H9 (cell line): ENCODE measurements around the gene NXPH4. TPM values are rescaled to one million over a fixed set of nuclear protein-coding genes. Genes with fewer than 3 reads are reported as not detected.

ENCODE experiments used
- DNase-seq: peaks from one replicate; pipeline ENCODE4 v3.0.0-alpha.2; 2017
- H2AFZ ChIP-seq: one replicate; pipeline ENCODE4 v1.6.1; 2013; ENCODE audit warnings: mild to moderate bottlenecking, low read length, control low read depth, moderate library complexity
- H2AK5ac ChIP-seq: 2 replicates; pipeline ENCODE4 v1.6.1; 2013; ENCODE audit warnings: low read length, control low read depth, mixed read lengths; ENCODE audit not compliant: insufficient read length
- H2BK120ac ChIP-seq: one replicate; pipeline ENCODE4 v1.6.1; 2013; ENCODE audit warnings: low read depth, mild to moderate bottlenecking, low read length, control low read depth, inconsistent platforms; ENCODE audit not compliant: poor library complexity, severe bottlenecking
- H2BK12ac ChIP-seq: 2 replicates; pipeline ENCODE4 v1.6.1; 2013; ENCODE audit warnings: low read length, control low read depth, mixed read lengths, low read depth; ENCODE audit not compliant: insufficient read length
- H2BK15ac ChIP-seq: 2 replicates; pipeline ENCODE4 v1.6.1; 2013; ENCODE audit warnings: low read depth, low read length, control low read depth
- H2BK20ac ChIP-seq: one replicate; pipeline ENCODE4 v1.6.1; 2013; ENCODE audit warnings: low read depth, mild to moderate bottlenecking, low read length, control low read depth, inconsistent platforms; ENCODE audit not compliant: poor library complexity, severe bottlenecking
- H2BK5ac ChIP-seq: 2 replicates; pipeline ENCODE4 v1.6.1; 2013; ENCODE audit warnings: low read length, control low read depth, mixed read lengths; ENCODE audit not compliant: insufficient read length
- H3K14ac ChIP-seq: 2 replicates; pipeline ENCODE4 v1.6.1; 2013; ENCODE audit warnings: low read length, control low read depth; ENCODE audit not compliant: insufficient read depth
- H3K18ac ChIP-seq: 2 replicates; pipeline ENCODE4 v1.6.1; 2013; ENCODE audit warnings: low read depth, mild to moderate bottlenecking, mixed read lengths, low read length, control low read depth; ENCODE audit not compliant: insufficient read length
- H3K23ac ChIP-seq: 2 replicates; pipeline ENCODE4 v1.6.1; 2013; ENCODE audit warnings: low read length, control low read depth, mixed read lengths, low read depth; ENCODE audit not compliant: insufficient read length
- H3K23me2 ChIP-seq: 2 replicates; pipeline ENCODE4 v1.6.1; 2013; ENCODE audit warnings: low read depth, mild to moderate bottlenecking, mixed read lengths, low read length, control low read depth; ENCODE audit not compliant: insufficient read length, poor library complexity, severe bottlenecking
- H3K27ac ChIP-seq: 2 replicates; pipeline ENCODE4 v1.5.1; 2013; ENCODE audit warnings: low read length, control low read depth, mixed read lengths, low read depth; ENCODE audit not compliant: insufficient read length
- H3K27me3 ChIP-seq: 2 replicates; pipeline ENCODE4 v1.6.1; 2013; ENCODE audit warnings: low read length, control low read depth, inconsistent platforms; ENCODE audit not compliant: insufficient read depth
- H3K4ac ChIP-seq: 2 replicates; pipeline ENCODE4 v1.6.1; 2013; ENCODE audit warnings: low read depth, mild to moderate bottlenecking, control low read depth, inconsistent platforms, low read length, moderate library complexity
- H3K4me1 ChIP-seq: 2 replicates; pipeline ENCODE4 v1.6.1; 2013; ENCODE audit warnings: low read length, control low read depth, inconsistent platforms; ENCODE audit not compliant: insufficient read depth
- H3K4me2 ChIP-seq: 2 replicates; pipeline ENCODE4 v1.6.1; 2013; ENCODE audit warnings: low read length, control low read depth, mixed read lengths; ENCODE audit not compliant: insufficient read length, insufficient read depth
- H3K56ac ChIP-seq: 2 replicates; pipeline ENCODE4 v1.6.1; 2013; ENCODE audit warnings: low read depth, mild to moderate bottlenecking, mixed read lengths, low read length, control low read depth; ENCODE audit not compliant: insufficient read length
- H3K79me1 ChIP-seq: 2 replicates; pipeline ENCODE4 v1.6.1; 2013; ENCODE audit warnings: low read depth, mild to moderate bottlenecking, moderate library complexity, low read length, control low read depth, inconsistent platforms; ENCODE audit not compliant: insufficient read depth, poor library complexity, severe bottlenecking
- H3K79me2 ChIP-seq: 2 replicates; pipeline ENCODE4 v1.6.1; 2013; ENCODE audit warnings: low read length, control low read depth, inconsistent platforms; ENCODE audit not compliant: insufficient read depth
- H3K9ac ChIP-seq: 2 replicates; pipeline ENCODE4 v1.6.1; 2013; ENCODE audit warnings: low read length, control low read depth, mixed read lengths; ENCODE audit not compliant: insufficient read length; ENCODE audit errors: extremely low read depth
- H3K9me3 ChIP-seq: one replicate; pipeline ENCODE4 v1.6.1; 2013; ENCODE audit warnings: low read depth, low read length, inconsistent platforms; ENCODE audit not compliant: control insufficient read depth
- H3T11ph ChIP-seq: one replicate; pipeline ENCODE4 v1.6.1; 2013; ENCODE audit warnings: mild to moderate bottlenecking, low read length, control low read depth, inconsistent platforms
- H4K20me1 ChIP-seq: one replicate; pipeline ENCODE4 v1.6.1; 2013; ENCODE audit not compliant: control insufficient read depth, insufficient read length, insufficient read depth
- H4K5ac ChIP-seq: 2 replicates; pipeline ENCODE4 v1.6.1; 2013; ENCODE audit warnings: low read depth, mild to moderate bottlenecking, mixed read lengths, low read length, control low read depth; ENCODE audit not compliant: insufficient read length
- H4K8ac ChIP-seq: replicated peaks from 2 replicates; pipeline ENCODE4 v1.6.1; 2013; ENCODE audit warnings: low read length, control low read depth, mixed read lengths, low read depth; ENCODE audit not compliant: insufficient read length
- H4K91ac ChIP-seq: 2 replicates; pipeline ENCODE4 v1.6.1; 2013; ENCODE audit warnings: low read depth, mild to moderate bottlenecking, moderate library complexity, mixed read lengths, low read length, control low read depth; ENCODE audit not compliant: insufficient read length
- H3K27ac Mint-ChIP-seq, 3 experiments: 2 replicates in 2 of 3; 3 replicates in 1 of 3; pipeline ENCODE4 v1.8.0; 2020 to 2021; ENCODE audit warnings: mixed read lengths in 3 of 3, mild to moderate bottlenecking in 1 of 3, moderate library complexity in 1 of 3
- H3K27me3 Mint-ChIP-seq: 2 replicates; pipeline ENCODE4 v1.8.0; 2021; ENCODE audit warnings: low read depth, mild to moderate bottlenecking, moderate library complexity, mixed read lengths
- H3K36me3 Mint-ChIP-seq, 3 experiments: 2 replicates in 2 of 3; 3 replicates in 1 of 3; pipeline ENCODE4 v1.8.0; 2020 to 2021; ENCODE audit warnings: low read depth in 3 of 3, mixed read lengths in 3 of 3; ENCODE audit not compliant: insufficient read depth in 1 of 3
- H3K4me1 Mint-ChIP-seq, 2 experiments: 2 replicates each; pipeline ENCODE4 v1.8.0; 2020; ENCODE audit warnings: mixed read lengths in 2 of 2
- H3K4me3 Mint-ChIP-seq, 2 experiments: 2 replicates in 1 of 2; 3 replicates in 1 of 2; pipeline ENCODE4 v1.8.0; 2020 to 2021; ENCODE audit warnings: mild to moderate bottlenecking in 2 of 2, mixed read lengths in 2 of 2, moderate library complexity in 1 of 2
- H3K9me3 Mint-ChIP-seq, 2 experiments: 2 replicates in 1 of 2; 3 replicates in 1 of 2; pipeline ENCODE4 v1.8.0; 2020; ENCODE audit warnings: mild to moderate bottlenecking in 2 of 2, mixed read lengths in 2 of 2, moderate library complexity in 1 of 2
- WGBS: extraction: QIAGEN DNeasy Blood & Tissue Kit; methylation state at CpG from one replicate; pipeline ENCODE4 v1.1.7; 2013; ENCODE audit warnings: missing lambda C conversion rate, low lambda C conversion rate, mixed read lengths; ENCODE audit not compliant: insufficient read length; ENCODE audit errors: extremely low coverage; 5-methylcytosine and 5-hydroxymethylcytosine counted together
- total RNA-seq: library from RNA; stranded (reverse); gene quantifications from 2 replicates; pipeline ENCODE4 v1.2.1, GENCODE V29; 2021
- TF ChIP-seq, protein P1 (sequence below): fragments of 200-600 bp; sonication (generic); conservative IDR thresholded peaks from 3 replicates; pipeline ENCODE4 v1.8.0; 2021; ENCODE audit warnings: antibody characterized with exemption, mild to moderate bottlenecking

Gene NXPH4
- total RNA-seq, 1 experiment from 2014 or later = 2.1 TPM

DNA sequence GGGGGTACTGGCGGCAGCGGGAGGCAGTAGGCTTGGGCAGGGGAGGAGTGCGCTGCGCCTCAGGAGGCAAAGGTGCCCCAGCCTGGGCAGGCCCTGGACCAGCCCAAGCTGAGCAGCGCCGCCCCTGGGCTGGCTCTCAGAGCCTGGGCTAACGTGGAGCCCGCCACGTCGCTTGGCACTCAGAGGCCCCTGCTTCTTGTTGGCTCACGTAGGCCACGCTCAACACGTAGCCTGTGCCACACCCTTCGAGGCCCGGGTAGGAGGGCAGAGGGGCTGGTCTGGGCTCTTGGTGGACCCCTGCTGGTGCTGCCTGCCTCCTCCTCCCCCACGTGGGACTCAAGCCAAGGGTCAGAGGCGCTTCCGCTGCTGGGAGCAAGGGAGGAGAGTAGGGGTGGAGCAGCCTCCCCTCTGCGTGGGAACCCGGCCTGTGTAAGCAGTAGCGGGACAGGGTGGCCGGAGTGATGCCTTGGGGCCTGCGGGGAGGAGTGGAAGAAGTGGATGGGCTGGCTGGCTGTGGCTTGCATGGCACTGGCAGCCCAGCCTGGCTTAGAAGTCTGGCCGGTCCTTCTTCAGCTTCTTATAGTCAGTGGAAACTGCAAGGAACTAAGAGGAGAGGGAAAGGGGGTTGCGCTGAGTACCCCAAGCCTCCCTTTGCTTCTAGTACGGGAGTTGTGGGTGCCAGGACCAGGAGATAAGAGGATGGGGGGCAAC is 18.6 kb downstream of the NXPH4 start:
- no peaks in the 10 kb centered on the region; the same call in 1 of the 2 replicates for H3K4me1 ChIP-seq
- peak overlapping the region in 1 of 2 experiments; percentile 52; a peak in 2 of 5 replicates for H3K4me3 Mint-ChIP-seq

More for the DNA sequence above, 18.6 kb downstream of the NXPH4 start:
- Histone ChIP-seq H2AK5ac (no peak overlapping the region), H4K5ac (no peak overlapping the region), H2AFZ (no peak overlapping the region), H2BK15ac (no peak overlapping the region), H4K91ac (no peak overlapping the region), H3K27ac (no peak overlapping the region), H3K56ac (no peak overlapping the region), H3K9me3 (no peaks in the 10 kb centered on the region), H3K23ac (no peak overlapping the region), H2BK12ac (no peak overlapping the region), H3T11ph (no peak overlapping the region), H2BK20ac (no peak overlapping the region), H3K79me2 (peaks cover 4% of the 10 kb centered on the region; the same call in 1 of the 2 replicates), H3K18ac (no peak overlapping the region), H3K4ac (no peak overlapping the region), H3K14ac (no peak overlapping the region), H3K9ac (no peak overlapping the region), H3K23me2 (peaks cover 24% of the 10 kb centered on the region), H3K79me1 (peaks cover 5% of the 10 kb centered on the region), H2BK120ac (no peak overlapping the region), H3K4me2 (no peak overlapping the region), H4K8ac (no peak overlapping the region), H2BK5ac (no peak overlapping the region), H3K27me3 (peaks cover 34% of the 10 kb centered on the region; the same call in 1 of the 2 replicates), H4K20me1 (peaks cover 4% of the 10 kb centered on the region)
- no CpG with 5 or more reads among the region's 26 CpGs for WGBS
- Mint-ChIP-seq H3K27ac (peak overlapping the region in 2 of 3 experiments; percentile 80 to 82; a peak in 2 of 7 replicates), H3K4me1 (peaks cover 47 to 56% of the 10 kb centered on the region in 2 experiments), H3K9me3 (no peaks in the 10 kb centered on the region), H3K27me3 (peaks cover 57% of the 10 kb centered on the region), H3K36me3 (peaks cover 44 to 47% (median 46%) of the 10 kb centered on the region in 3 experiments)
- TF ChIP-seq, protein P1, sequence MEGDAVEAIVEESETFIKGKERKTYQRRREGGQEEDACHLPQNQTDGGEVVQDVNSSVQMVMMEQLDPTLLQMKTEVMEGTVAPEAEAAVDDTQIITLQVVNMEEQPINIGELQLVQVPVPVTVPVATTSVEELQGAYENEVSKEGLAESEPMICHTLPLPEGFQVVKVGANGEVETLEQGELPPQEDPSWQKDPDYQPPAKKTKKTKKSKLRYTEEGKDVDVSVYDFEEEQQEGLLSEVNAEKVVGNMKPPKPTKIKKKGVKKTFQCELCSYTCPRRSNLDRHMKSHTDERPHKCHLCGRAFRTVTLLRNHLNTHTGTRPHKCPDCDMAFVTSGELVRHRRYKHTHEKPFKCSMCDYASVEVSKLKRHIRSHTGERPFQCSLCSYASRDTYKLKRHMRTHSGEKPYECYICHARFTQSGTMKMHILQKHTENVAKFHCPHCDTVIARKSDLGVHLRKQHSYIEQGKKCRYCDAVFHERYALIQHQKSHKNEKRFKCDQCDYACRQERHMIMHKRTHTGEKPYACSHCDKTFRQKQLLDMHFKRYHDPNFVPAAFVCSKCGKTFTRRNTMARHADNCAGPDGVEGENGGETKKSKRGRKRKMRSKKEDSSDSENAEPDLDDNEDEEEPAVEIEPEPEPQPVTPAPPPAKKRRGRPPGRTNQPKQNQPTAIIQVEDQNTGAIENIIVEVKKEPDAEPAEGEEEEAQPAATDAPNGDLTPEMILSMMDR = no peak
- DNase-seq = peak; percentile 92
